Hepatocyte (in vitro differentiated cells): ENCODE results near the gene DCAF8. TPM values are rescaled to one million over a fixed set of nuclear protein-coding genes. Genes with fewer than 3 reads are reported as not detected.

ENCODE experiments used
- DNase-seq: peaks from one replicate; pipeline ENCODE4 v3.0.0-alpha.2; 2016; ENCODE audit warnings: low spot score
- H2AFZ ChIP-seq: fragments of 200-600 bp; sonication (generic); 2 replicates; pipeline ENCODE4 v1.6.0; 2016; ENCODE audit warnings: antibody characterized with exemption, mild to moderate bottlenecking
- H3K27ac ChIP-seq: fragments of 200-600 bp; sonication (generic); 2 replicates; pipeline ENCODE4 v1.5.1; 2016; ENCODE audit warnings: mild to moderate bottlenecking
- H3K27me3 ChIP-seq: fragments of 200-600 bp; sonication (generic); 2 replicates; pipeline ENCODE4 v1.6.1; 2016
- H3K36me3 ChIP-seq: fragments of 200-600 bp; sonication (generic); replicated peaks from 2 replicates; pipeline ENCODE4 v1.5.1; 2016; ENCODE audit warnings: low read depth; ENCODE audit not compliant: insufficient read depth
- H3K4me1 ChIP-seq: fragments of 200-600 bp; sonication (generic); 2 replicates; pipeline ENCODE4 v1.5.1; 2016; ENCODE audit warnings: mild to moderate bottlenecking, moderate library complexity; ENCODE audit not compliant: insufficient read depth
- H3K4me2 ChIP-seq: fragments of 200-600 bp; sonication (generic); 2 replicates; pipeline ENCODE4 v1.6.0; 2016
- H3K4me3 ChIP-seq: fragments of 200-600 bp; sonication (generic); 2 replicates; pipeline ENCODE4 v1.5.1; 2016; ENCODE audit warnings: mild to moderate bottlenecking
- H3K79me2 ChIP-seq: fragments of 200-600 bp; sonication (generic); 2 replicates; pipeline ENCODE4 v1.6.0; 2017; ENCODE audit warnings: mild to moderate bottlenecking
- H3K9me2 ChIP-seq: fragments of 200-600 bp; sonication (generic); replicated peaks from 2 replicates; pipeline ENCODE4 v1.6.0; 2017; ENCODE audit warnings: mild to moderate bottlenecking; ENCODE audit not compliant: insufficient read depth
- H3K9me3 ChIP-seq: fragments of 200-600 bp; sonication (generic); 2 replicates; pipeline ENCODE4 v1.5.1; 2016; ENCODE audit warnings: low read depth, mild to moderate bottlenecking
- H4K20me1 ChIP-seq: fragments of 200-600 bp; sonication (generic); 2 replicates; pipeline ENCODE4 v1.6.0; 2016; ENCODE audit warnings: mild to moderate bottlenecking; ENCODE audit not compliant: insufficient read depth, poor library complexity, severe bottlenecking
- CTCF ChIP-seq: fragments of 200-600 bp; sonication (generic); IDR thresholded peaks from 2 replicates; pipeline ENCODE4 v1.5.1; 2016; ENCODE audit warnings: antibody characterized with exemption, mild to moderate bottlenecking; ENCODE audit not compliant: poor library complexity
- EZH2 ChIP-seq: fragments of 200-600 bp; sonication (generic); IDR thresholded peaks from 2 replicates; pipeline ENCODE4 v1.6.1; 2016; ENCODE audit warnings: antibody characterized with exemption, mild to moderate bottlenecking, borderline replicate concordance
- EZH2phosphoT487 ChIP-seq: fragments of 200-600 bp; sonication (generic); IDR thresholded peaks from one replicate; pipeline ENCODE4 v1.6.1; 2018; ENCODE audit warnings: antibody characterized with exemption, mild to moderate bottlenecking, low read depth, moderate library complexity; ENCODE audit not compliant: unreplicated experiment, severe bottlenecking
- WGBS: methylation state at CpG from one replicate; pipeline ENCODE4 v1.1.6; 2016; ENCODE audit warnings: low lambda C conversion rate; ENCODE audit errors: missing lambda C conversion rate; 5-methylcytosine and 5-hydroxymethylcytosine counted together
- polyA plus RNA-seq: library from polyadenylated mRNA; unstranded; fragments of >200 nt; fragmentation: Nextera tagmentation; extraction: Ambion mirVana; gene quantifications from 2 replicates; pipeline ENCODE4 v1.2.1, GENCODE V29; 2016
- total RNA-seq: library from RNA; depleted of rRNA; stranded (reverse); fragments of >200 nt; gene quantifications from 2 replicates; pipeline ENCODE4 v1.2.3, GENCODE V29; 2014

The DCAF8 gene
- total and polyA plus RNA-seq, 2 experiments from 2014 or later, result 95.1 to 110 TPM

GRCh38 chr1:160228431-160228830, 33.9 kb downstream of the DCAF8 start:
- H3K9me3 ChIP-seq, result no peaks in the 10 kb centered on the region
- H3K4me3 ChIP-seq, result no peak overlapping the region
- no peak overlapping the region for H3K27ac ChIP-seq
- DNase-seq, result no peak
- H2AFZ ChIP-seq, result no peak overlapping the region
- no peak for TF ChIP-seq EZH2
- TF ChIP-seq EZH2phosphoT487, result no peak
- no peak overlapping the region for H3K4me2 ChIP-seq
- H4K20me1 ChIP-seq, result no peaks in the 10 kb centered on the region
- H3K27me3 ChIP-seq, result no peaks in the 10 kb centered on the region
- no peaks in the 10 kb centered on the region for H3K9me2 ChIP-seq
- H3K79me2 ChIP-seq, result no peaks in the 10 kb centered on the region
- peaks cover 9% of the 10 kb centered on the region for H3K36me3 ChIP-seq
- no peaks in the 10 kb centered on the region for H3K4me1 ChIP-seq

GRCh38 chr1:160227561-160227960, 34.8 kb downstream of the DCAF8 start:
- Histone ChIP-seq H3K27ac (no peak overlapping the region), H3K4me1 (no peaks in the 10 kb centered on the region), H3K79me2 (no peaks in the 10 kb centered on the region), H3K4me2 (no peak overlapping the region), H3K36me3 (peaks cover 9% of the 10 kb centered on the region), H3K9me3 (no peaks in the 10 kb centered on the region), H4K20me1 (no peaks in the 10 kb centered on the region), H3K27me3 (no peaks in the 10 kb centered on the region), H2AFZ (no peak overlapping the region), H3K4me3 (no peak overlapping the region), H3K9me2 (no peaks in the 10 kb centered on the region)
- DNase-seq, result no peak
- WGBS, result 96% methylated on average over 1 of the region's 1 CpG
- TF ChIP-seq EZH2 (no peak), CTCF (no peak), EZH2phosphoT487 (no peak)

- no peaks in the 10 kb centered on the region for H3K27me3 ChIP-seq
- no peak for DNase-seq
- no peak overlapping the region for H2AFZ ChIP-seq
- H4K20me1 ChIP-seq, result no peaks in the 10 kb centered on the region
- no peak overlapping the region for H3K4me2 ChIP-seq
- H3K36me3 ChIP-seq, result peaks cover 9% of the 10 kb centered on the region
- H3K79me2 ChIP-seq, result no peaks in the 10 kb centered on the region
- H3K9me3 ChIP-seq, result no peaks in the 10 kb centered on the region
- no peaks in the 10 kb centered on the region for H3K9me2 ChIP-seq
- 89% methylated on average over 4 of the region's 4 CpGs for WGBS
- TF ChIP-seq CTCF (no peak), EZH2phosphoT487 (no peak), EZH2 (no peak)
- H3K4me1 ChIP-seq, result no peaks in the 10 kb centered on the region
- H3K4me3 ChIP-seq, result no peak overlapping the region
- no peak overlapping the region for H3K27ac ChIP-seq
Observed at GRCh38 chr1:160227034-160227433, 35.3 kb downstream of the DCAF8 start.

- Histone ChIP-seq H3K79me2 (no peaks in the 10 kb centered on the region), H3K4me3 (no peak overlapping the region), H3K9me2 (no peaks in the 10 kb centered on the region), H3K4me1 (no peaks in the 10 kb centered on the region), H4K20me1 (no peaks in the 10 kb centered on the region), H3K27me3 (no peaks in the 10 kb centered on the region), H2AFZ (no peak overlapping the region), H3K4me2 (no peak overlapping the region), H3K9me3 (no peaks in the 10 kb centered on the region), H3K36me3 (peaks cover 8% of the 10 kb centered on the region), H3K27ac (no peak overlapping the region)
- DNase-seq, result no peak
- WGBS, result 96% methylated on average over 2 of the region's 2 CpGs
- no peak for TF ChIP-seq CTCF
- no peak for TF ChIP-seq EZH2phosphoT487
- TF ChIP-seq EZH2, result no peak
Observed at GRCh38 chr1:160226623-160227022, 35.7 kb downstream of the DCAF8 start.
